ENCODE data around the gene RPS15A.
"Not testable (repeated sequence)": the region's sequence is repeated elsewhere in the genome, so short reads cannot be mapped to it uniquely, and the experiment has no call there.

GRCh38 chr16:18757960-18758660 lies 32.0 kb downstream of the RPS15A start:
- not testable (repeated sequence) for TF ChIP-seq CTCF (conservative IDR thresholded peaks at IDR 0.05 in 1 of 2, IDR thresholded peaks at IDR 0.05 in 1 of 2; ENCODE audit: low read depth in 1 of 2, low read length in 2 of 2); EZH2 (IDR thresholded peaks at IDR 0.05; ENCODE audit: low read length, missing control alignments)
